SU-DHL-6 (cell line): ENCODE data around the gene VPS13D.

Source experiments
- CTCF ChIP-seq: fragments of 200-600 bp; sonication (generic); IDR thresholded peaks from one replicate; pipeline ENCODE4 v1.5.1; 2017; ENCODE audit warnings: antibody characterized with exemption, mild to moderate bottlenecking, low read length, moderate library complexity; ENCODE audit not compliant: insufficient read depth, poor library complexity, severe bottlenecking
- EZH2phosphoT487 ChIP-seq: fragments of 200-600 bp; sonication (generic), shearing (Covaris generic); conservative IDR thresholded peaks from 2 replicates; pipeline ENCODE4 v1.6.1; 2018; ENCODE audit warnings: mild to moderate bottlenecking, antibody characterized with exemption, low read length, moderate library complexity, mixed read lengths

- TF ChIP-seq CTCF (no peak), EZH2phosphoT487 (no peak)
Measured at GRCh38 chr1:12417389-12417788, 187.6 kb downstream of the VPS13D start.
